22Rv1 (cell line): ENCODE results near the gene FAM83D.

Source experiments
- H3K27ac ChIP-seq: fragments of 450-650 bp; 2 replicates; pipeline ENCODE4 v1.5.1; 2017
- ZFX ChIP-seq: fragments of 450-650 bp; IDR thresholded peaks from 2 replicates; pipeline ENCODE4 v1.6.1; 2017; ENCODE audit warnings: antibody characterized with exemption, borderline replicate concordance
- TF ChIP-seq, protein P1 (sequence below): fragments of 450-650 bp; IDR thresholded peaks from 2 replicates; pipeline ENCODE4 v1.5.1; 2017; ENCODE audit warnings: mild to moderate bottlenecking

FAM83D gene

GRCh38 chr20:38982291-38982690 is 56.1 kb downstream of the FAM83D start:
- H3K27ac ChIP-seq = no peak overlapping the region
- TF ChIP-seq ZFX = no peak
- TF ChIP-seq, protein P1, sequence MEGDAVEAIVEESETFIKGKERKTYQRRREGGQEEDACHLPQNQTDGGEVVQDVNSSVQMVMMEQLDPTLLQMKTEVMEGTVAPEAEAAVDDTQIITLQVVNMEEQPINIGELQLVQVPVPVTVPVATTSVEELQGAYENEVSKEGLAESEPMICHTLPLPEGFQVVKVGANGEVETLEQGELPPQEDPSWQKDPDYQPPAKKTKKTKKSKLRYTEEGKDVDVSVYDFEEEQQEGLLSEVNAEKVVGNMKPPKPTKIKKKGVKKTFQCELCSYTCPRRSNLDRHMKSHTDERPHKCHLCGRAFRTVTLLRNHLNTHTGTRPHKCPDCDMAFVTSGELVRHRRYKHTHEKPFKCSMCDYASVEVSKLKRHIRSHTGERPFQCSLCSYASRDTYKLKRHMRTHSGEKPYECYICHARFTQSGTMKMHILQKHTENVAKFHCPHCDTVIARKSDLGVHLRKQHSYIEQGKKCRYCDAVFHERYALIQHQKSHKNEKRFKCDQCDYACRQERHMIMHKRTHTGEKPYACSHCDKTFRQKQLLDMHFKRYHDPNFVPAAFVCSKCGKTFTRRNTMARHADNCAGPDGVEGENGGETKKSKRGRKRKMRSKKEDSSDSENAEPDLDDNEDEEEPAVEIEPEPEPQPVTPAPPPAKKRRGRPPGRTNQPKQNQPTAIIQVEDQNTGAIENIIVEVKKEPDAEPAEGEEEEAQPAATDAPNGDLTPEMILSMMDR = no peak

GRCh38 chr20:38985060-38985459 is 58.8 kb downstream of the FAM83D start:
- no peak for TF ChIP-seq ZFX
- TF ChIP-seq, protein P1 = no peak
- H3K27ac ChIP-seq = no peak overlapping the region

DNA sequence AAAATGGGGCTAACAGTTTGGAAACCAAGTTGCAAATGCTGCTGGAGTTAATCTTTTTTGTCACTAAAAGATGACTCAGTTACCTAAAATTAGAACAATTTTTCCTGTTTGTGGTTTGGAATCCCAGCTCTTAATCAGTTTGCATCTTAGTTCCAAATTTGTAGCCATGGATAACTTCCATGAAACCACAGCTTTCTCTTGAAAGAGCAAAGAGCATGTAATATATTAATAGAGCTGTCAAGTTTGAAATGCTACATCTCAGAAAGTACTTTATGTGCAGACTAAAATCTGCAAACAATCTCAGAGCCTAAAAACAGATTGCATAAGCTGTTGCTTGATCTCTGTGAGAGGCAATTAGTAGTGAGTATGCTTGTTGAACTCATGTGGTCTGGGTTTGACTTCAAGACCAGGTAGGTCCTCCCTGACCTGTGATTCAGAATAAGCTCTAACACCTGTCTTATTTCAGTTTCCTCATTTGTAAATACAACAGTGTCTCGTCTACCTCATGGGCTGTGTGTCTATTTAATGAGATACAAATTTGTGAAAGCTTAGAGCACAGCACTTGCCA is 59.5 kb downstream of the FAM83D start:
- TF ChIP-seq, protein P1 = no peak
- no peak for TF ChIP-seq ZFX
- no peak overlapping the region for H3K27ac ChIP-seq

DNA sequence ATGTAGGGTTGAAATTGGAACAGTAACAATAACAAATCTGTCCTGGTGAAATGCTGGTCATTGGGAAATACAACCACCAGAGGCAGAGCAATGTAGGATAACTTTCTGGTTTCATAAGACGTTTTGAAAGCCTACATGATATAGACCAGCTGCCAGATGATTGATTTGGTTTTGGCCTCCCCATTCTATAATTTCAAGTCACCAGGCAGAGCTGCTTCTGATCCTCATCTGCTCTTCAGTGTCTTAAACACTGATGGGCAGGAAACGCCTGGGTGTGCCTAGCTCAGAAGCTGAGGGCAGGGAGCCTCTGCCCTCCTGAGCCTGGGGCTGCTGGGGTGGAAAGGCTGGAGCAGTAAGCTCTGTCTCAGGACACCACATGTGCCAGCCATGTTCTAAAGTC is 60.4 kb downstream of the FAM83D start:
- no peak overlapping the region for H3K27ac ChIP-seq
- no peak for TF ChIP-seq ZFX

DNA sequence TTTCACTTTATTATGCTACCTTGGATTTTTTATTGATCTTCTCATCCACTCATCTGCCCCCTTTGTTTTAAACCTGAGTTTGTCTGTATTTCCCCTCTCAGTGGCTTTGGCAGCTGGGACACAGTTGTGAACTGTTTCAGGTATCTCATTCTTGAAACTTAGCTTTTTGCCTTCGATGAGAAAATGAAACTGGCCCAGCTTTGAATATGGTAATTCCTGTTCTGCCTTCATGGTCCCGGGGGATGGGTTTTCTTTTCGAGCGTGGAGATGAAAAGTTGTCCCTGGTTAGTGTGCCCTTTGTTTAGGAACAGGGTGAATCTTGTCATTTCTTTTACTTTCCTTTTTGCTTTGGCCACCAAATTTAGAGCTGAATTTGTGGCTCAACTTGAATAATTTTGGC is 61.6 kb downstream of the FAM83D start:
- TF ChIP-seq, protein P1 = no peak
- no peak for TF ChIP-seq ZFX
- H3K27ac ChIP-seq = no peak overlapping the region

GRCh38 chr20:38990728-38991127 is 64.5 kb downstream of the FAM83D start:
- no peak for TF ChIP-seq ZFX
- TF ChIP-seq, protein P1 = no peak
- H3K27ac ChIP-seq = no peak overlapping the region

- H3K27ac ChIP-seq = no peak overlapping the region
- no peak for TF ChIP-seq ZFX
- TF ChIP-seq, protein P1 = no peak
Observed at GRCh38 chr20:38991814-38992704, 65.8 kb downstream of the FAM83D start.
